Ishikawa (cell line): ENCODE measurements around the gene ZC3H12D.

Source experiments
- CEBPB ChIP-seq: IDR thresholded peaks from 2 replicates; pipeline ENCODE4 v1.6.1; 2012
- CREB1 ChIP-seq: IDR thresholded peaks from 2 replicates; pipeline ENCODE4 v1.6.1; 2012; ENCODE audit warnings: low read depth
- EP300 ChIP-seq: IDR thresholded peaks from 2 replicates; pipeline ENCODE4 v1.6.1; 2012; ENCODE audit warnings: borderline replicate concordance
- FOXM1 ChIP-seq: IDR thresholded peaks from 2 replicates; pipeline ENCODE4 v1.6.1; 2012; ENCODE audit warnings: low read depth, borderline replicate concordance
- NFIC ChIP-seq: IDR thresholded peaks from 2 replicates; pipeline ENCODE4 v1.6.1; 2012
- RAD21 ChIP-seq: IDR thresholded peaks from 2 replicates; pipeline ENCODE4 v1.6.1; 2012; ENCODE audit warnings: low read depth
- TAF1 ChIP-seq: IDR thresholded peaks from 2 replicates; pipeline ENCODE4 v1.6.1; 2012; ENCODE audit warnings: low read depth, mild to moderate bottlenecking
- TCF12 ChIP-seq: IDR thresholded peaks from 2 replicates; pipeline ENCODE4 v1.6.1; 2012; ENCODE audit warnings: low read depth
- TEAD4 ChIP-seq: IDR thresholded peaks from 2 replicates; pipeline ENCODE4 v1.6.1; 2012
- YY1 ChIP-seq: IDR thresholded peaks from 2 replicates; pipeline ENCODE4 v1.6.1; 2012; ENCODE audit warnings: low read depth
- ZBTB7A ChIP-seq: IDR thresholded peaks from 2 replicates; pipeline ENCODE4 v1.6.1; 2012; ENCODE audit warnings: low read depth
- TF ChIP-seq, protein P1 (sequence below): IDR thresholded peaks from 2 replicates; pipeline ENCODE4 v1.6.1; 2012; ENCODE audit warnings: low read depth, mild to moderate bottlenecking
- TF ChIP-seq, protein P2 (sequence below): IDR thresholded peaks from 2 replicates; pipeline ENCODE4 v1.6.1; 2012
- TF ChIP-seq, protein P3 (sequence below): IDR thresholded peaks from 2 replicates; pipeline ENCODE4 v1.6.1; 2012

DNA sequence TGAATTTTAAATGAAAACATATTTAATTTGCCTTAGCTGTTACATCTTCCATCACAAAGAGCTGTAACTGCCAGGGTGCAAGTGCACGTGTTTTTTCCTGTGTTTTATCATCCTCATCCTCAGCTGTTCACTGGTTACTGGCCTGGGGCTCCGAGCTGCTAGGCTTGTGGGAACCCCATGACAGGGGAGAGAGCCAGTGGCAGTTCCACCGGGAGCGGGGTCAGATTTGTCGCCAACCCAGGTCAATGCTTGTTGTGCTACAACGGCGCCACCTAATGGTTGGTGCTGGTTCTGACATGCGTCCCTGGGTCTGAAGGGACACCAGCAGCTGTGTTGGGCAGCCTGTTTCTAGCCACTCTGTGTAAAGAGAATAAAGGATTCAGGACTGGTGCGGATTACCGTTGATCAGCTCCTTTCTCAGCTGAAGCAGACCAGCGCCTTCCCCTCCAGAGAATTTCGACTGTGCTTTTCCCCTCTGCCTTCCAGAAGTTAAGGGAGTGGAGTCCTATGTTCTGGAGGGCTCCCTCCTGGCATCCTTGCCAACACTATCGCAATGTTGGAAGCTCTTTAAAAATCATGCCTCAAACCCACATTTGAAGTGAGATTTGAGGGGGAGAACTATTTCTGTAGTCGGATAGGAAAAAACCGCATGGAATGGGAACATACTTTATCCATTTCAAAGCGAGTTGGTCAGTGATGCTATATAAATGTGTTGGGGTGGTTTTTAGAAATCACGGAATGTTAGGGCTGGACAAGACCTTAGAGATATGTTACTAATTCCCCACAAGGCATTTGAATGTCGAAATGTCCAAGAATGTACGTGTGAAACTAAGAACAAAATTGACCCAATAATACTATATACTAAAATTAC is 52.7 kb downstream of the ZC3H12D start:
- TF ChIP-seq TEAD4 (no peak), TAF1 (no peak), EP300 (no peak), CREB1 (no peak), TCF12 (no peak), YY1 (no peak), FOXM1 (no peak), NFIC (no peak), ZBTB7A (no peak), CEBPB (no peak), RAD21 (peak; percentile 99)
- TF ChIP-seq, protein P1, sequence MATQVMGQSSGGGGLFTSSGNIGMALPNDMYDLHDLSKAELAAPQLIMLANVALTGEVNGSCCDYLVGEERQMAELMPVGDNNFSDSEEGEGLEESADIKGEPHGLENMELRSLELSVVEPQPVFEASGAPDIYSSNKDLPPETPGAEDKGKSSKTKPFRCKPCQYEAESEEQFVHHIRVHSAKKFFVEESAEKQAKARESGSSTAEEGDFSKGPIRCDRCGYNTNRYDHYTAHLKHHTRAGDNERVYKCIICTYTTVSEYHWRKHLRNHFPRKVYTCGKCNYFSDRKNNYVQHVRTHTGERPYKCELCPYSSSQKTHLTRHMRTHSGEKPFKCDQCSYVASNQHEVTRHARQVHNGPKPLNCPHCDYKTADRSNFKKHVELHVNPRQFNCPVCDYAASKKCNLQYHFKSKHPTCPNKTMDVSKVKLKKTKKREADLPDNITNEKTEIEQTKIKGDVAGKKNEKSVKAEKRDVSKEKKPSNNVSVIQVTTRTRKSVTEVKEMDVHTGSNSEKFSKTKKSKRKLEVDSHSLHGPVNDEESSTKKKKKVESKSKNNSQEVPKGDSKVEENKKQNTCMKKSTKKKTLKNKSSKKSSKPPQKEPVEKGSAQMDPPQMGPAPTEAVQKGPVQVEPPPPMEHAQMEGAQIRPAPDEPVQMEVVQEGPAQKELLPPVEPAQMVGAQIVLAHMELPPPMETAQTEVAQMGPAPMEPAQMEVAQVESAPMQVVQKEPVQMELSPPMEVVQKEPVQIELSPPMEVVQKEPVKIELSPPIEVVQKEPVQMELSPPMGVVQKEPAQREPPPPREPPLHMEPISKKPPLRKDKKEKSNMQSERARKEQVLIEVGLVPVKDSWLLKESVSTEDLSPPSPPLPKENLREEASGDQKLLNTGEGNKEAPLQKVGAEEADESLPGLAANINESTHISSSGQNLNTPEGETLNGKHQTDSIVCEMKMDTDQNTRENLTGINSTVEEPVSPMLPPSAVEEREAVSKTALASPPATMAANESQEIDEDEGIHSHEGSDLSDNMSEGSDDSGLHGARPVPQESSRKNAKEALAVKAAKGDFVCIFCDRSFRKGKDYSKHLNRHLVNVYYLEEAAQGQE = no peak
- TF ChIP-seq, protein P2, sequence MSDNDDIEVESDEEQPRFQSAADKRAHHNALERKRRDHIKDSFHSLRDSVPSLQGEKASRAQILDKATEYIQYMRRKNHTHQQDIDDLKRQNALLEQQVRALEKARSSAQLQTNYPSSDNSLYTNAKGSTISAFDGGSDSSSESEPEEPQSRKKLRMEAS = no peak
- TF ChIP-seq, protein P3, sequence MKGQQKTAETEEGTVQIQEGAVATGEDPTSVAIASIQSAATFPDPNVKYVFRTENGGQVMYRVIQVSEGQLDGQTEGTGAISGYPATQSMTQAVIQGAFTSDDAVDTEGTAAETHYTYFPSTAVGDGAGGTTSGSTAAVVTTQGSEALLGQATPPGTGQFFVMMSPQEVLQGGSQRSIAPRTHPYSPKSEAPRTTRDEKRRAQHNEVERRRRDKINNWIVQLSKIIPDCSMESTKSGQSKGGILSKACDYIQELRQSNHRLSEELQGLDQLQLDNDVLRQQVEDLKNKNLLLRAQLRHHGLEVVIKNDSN = no peak
